Measurements from ENCODE around the gene SDHAF2. TPM values are rescaled to one million over a fixed set of nuclear protein-coding genes. Genes with fewer than 3 reads are reported as not detected.

SDHAF2 gene
- total and polyA plus RNA-seq, 2 of the 4 experiments (the other 2 are of a cell fraction) = 50.4 to 91.1 TPM

- Histone ChIP-seq H2AK9ac (replicated peaks; ENCODE audit: low read depth, low read length, poor library complexity) (no peak overlapping the region), H3K79me1 (ENCODE audit: low read depth in 1 of 2, low read length in 2 of 2) (peaks cover 19 to 40% of the 10 kb centered on the region in 2 experiments), H3K4me3 (ENCODE audit: insufficient read depth, low read depth, low read length) (no peak overlapping the region), H2AFZ (replicated peaks; ENCODE audit: low read length, poor library complexity) (no peak overlapping the region), H4K5ac (ENCODE audit: low read depth, low read length) (no peak overlapping the region), H3K4me2 (ENCODE audit: low read depth, low read length) (no peak overlapping the region), H3K27me3 (ENCODE audit: control insufficient read depth, insufficient read depth, low read length) (no peaks in the 10 kb centered on the region), H3K9me3 (ENCODE audit: control insufficient read depth, insufficient read depth, low read length) (no peaks in the 10 kb centered on the region), H3K27ac (ENCODE audit: insufficient read depth, low read length) (no peak overlapping the region), H3K9me1 (ENCODE audit: insufficient read depth, low read length) (no peaks in the 10 kb centered on the region), H2AK5ac (ENCODE audit: low read depth, low read length) (no peak overlapping the region), H2BK20ac (ENCODE audit: low read depth, low read length) (no peak overlapping the region), H4K8ac (ENCODE audit: low read depth in 2 of 2, low read length in 2 of 2) (no peak overlapping the region), H3K23ac (ENCODE audit: low read depth, low read length) (no peak overlapping the region), H3K18ac (ENCODE audit: low read depth, low read length) (no peak overlapping the region), H4K20me1 (ENCODE audit: insufficient read depth, low read length) (peaks cover 33% of the 10 kb centered on the region), H3K4ac (ENCODE audit: low read depth, low read length) (no peak overlapping the region), H3K14ac (replicated peaks; ENCODE audit: low read depth, low read length) (no peak overlapping the region), H3K56ac (ENCODE audit: extremely low read depth, insufficient read depth, low read length) (no peak overlapping the region), H2BK15ac (ENCODE audit: low read depth, low read length) (no peak overlapping the region), H3K9ac (ENCODE audit: low read depth, low read length) (no peak overlapping the region), H4K91ac (ENCODE audit: insufficient read depth, low read depth, low read length) (no peak overlapping the region), H2BK120ac (ENCODE audit: low read depth, low read length) (no peak overlapping the region), H2BK5ac (ENCODE audit: low read depth, low read length, poor library complexity, severe bottlenecking) (no peak overlapping the region), H3K4me1 (ENCODE audit: control insufficient read depth, insufficient read depth, low read length) (no peaks in the 10 kb centered on the region), H3K36me3 (ENCODE audit: control insufficient read depth, insufficient read depth, low read length) (peaks cover 65% of the 10 kb centered on the region)
- ATAC-seq (ENCODE audit: low read depth) (no peak), DNase-seq (no peak)
- ChIA-PET POLR2A (ENCODE audit: unreplicated experiment) (no interaction called here), CTCF (interaction anchor here (1.0 kb wide), 1 partner anchor 18 kb away, joined by 5 read pairs; no protein-coding TSS in a partner anchor)
- WGBS, 2 experiments (ENCODE audit: extremely low coverage in 2 of 2, insufficient read length in 1 of 2) = no CpG with 5 or more reads among the region's 3 CpGs
- no TSS peak for BruUV-seq (replicated peaks)
- dilution Hi-C loops (cut with HindIII; ENCODE audit: low sequenced_read_pairs, unreplicated experiment) = no loop called here
- in situ Hi-C loops (cut with MboI; ENCODE audit: low sequenced_read_pairs) = no loop called here
- intact Hi-C loops (cut with micrococcal nuclease) = no loop called here
- TF ChIP-seq NFE2L2 (IDR thresholded peaks at IDR 0.05; ENCODE audit: low read depth, low read length) (no peak), MXI1 (IDR thresholded peaks at IDR 0.05; ENCODE audit: borderline replicate concordance, low read depth, low read length) (no peak), RFX5 (IDR thresholded peaks at IDR 0.05; ENCODE audit: low read depth, low read length) (no peak), USF2 (IDR thresholded peaks at IDR 0.05; ENCODE audit: low read depth, low read length) (no peak), RCOR1 (IDR thresholded peaks at IDR 0.05; ENCODE audit: insufficient replicate concordance, low read length) (no peak), MAZ (IDR thresholded peaks at IDR 0.05; ENCODE audit: borderline replicate concordance, low read depth, low read length) (no peak), CHD1 (IDR thresholded peaks at IDR 0.05; ENCODE audit: low read depth, low read length) (no peak), CTCF (conservative IDR thresholded peaks at IDR 0.05; ENCODE audit: low read depth, low read length) (no peak), MAFK (IDR thresholded peaks at IDR 0.05; ENCODE audit: low read depth, low read length) (no peak), POLR2A (IDR thresholded peaks at IDR 0.05; ENCODE audit: low read depth, low read length) (no peak), FOS (IDR thresholded peaks at IDR 0.05; ENCODE audit: low read depth, low read length) (no peak), CEBPB (IDR thresholded peaks at IDR 0.05; ENCODE audit: low read depth, low read length) (no peak), ELK1 (IDR thresholded peaks at IDR 0.05; ENCODE audit: borderline replicate concordance, low read depth, low read length) (no peak), SMC3 (IDR thresholded peaks at IDR 0.05; ENCODE audit: low read depth, low read length) (no peak), RAD21 (IDR thresholded peaks at IDR 0.05; ENCODE audit: low read length) (no peak), BHLHE40 (IDR thresholded peaks at IDR 0.05; ENCODE audit: low read depth, low read length) (no peak)
These were observed 13.0 kb upstream of the SDHAF2 start for GRCh38 chr11:61416941-61417340.
